Measurements from ENCODE around the gene SRRT. TPM values are rescaled to one million over a fixed set of nuclear protein-coding genes. Genes with fewer than 3 reads are reported as not detected.

SRRT gene
- total RNA-seq, result 49.1 and 58.4 TPM in 2 replicates

DNA sequence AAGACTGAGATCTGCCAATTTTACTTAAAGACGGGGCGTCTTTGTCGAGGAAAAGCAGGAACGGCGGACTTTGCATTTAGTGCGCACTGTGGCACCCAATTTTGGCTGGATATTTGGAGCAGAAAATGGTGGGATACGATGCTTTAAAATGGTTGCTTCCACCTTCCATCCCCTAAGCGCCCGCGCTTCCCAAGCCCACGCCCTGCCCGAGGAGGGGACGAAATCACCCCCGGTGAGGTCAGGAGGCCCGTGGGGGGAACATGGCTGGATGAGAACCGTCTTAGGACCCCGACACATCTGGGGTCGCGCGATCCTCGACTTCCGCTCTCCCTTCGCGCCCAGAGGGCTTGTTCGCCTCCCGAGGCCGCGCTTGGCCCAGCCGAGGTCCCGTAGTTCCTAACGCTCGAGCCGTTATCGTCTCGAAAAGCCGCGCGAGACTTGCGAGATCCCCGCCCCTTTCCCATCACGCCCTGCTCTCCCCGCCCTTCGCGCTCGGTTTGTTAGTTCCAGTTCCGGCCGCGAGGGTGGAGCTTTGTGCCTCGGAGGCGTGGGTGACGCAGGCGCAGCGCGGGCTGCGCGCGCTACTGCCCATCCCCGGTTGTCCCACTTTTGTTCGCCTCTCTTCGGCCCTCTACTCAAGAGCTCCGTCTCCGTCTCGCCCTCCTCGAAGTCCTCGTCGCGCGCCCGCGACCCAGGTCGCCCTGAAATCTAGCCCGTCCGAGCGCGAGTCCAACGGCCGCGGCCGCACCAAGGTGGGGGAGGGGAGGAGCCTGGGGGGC is at the start of gene SRRT:
Gene SRRT (plus strand): TSS at position 527 of the 779 bp plus-strand sequence. CDS start 488 bp downstream, outside the sequence.

DNA sequence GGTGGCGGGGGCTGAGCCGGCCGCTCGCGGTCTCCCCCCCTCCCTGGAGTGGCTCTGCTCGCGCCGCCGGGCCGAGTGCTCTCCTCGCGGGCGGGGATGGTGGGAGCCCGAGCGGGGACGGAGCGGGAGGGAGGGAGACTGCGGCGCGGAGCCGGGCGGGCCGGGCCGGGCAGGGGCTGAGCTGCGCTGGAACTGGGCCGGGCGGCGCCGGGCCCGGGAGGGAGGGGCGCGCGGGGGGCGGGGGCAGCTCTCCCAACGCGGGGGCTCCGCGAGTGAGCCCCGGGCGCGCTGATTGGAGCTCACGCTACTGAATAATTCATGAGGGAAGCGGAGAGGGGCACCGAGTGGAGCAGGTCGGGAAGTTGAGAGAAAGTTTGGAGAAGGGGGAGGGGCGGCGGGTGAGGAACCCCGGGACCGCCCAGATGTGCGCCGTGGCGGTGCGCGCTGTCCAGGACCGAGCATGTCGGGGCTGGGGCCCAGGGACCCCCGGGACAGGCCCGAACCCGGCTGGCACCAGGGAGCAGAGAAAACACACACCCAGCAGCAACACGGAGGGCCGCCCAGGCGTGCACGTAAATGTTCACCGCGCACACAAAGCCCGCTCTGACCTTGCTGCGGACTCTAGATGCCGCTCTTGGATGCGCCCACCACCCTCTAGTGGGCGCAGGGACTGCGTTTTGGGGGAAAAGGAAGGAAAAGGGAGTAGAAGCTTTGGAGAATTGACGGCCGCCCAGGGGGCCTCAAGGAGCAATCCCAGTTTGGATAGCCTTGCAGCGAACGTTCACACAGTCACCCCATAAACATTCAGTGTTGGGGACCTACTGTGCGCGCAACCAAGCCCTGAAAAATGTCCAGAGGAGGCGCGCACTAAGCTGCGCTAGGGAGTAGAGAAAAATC is 47.3 kb upstream of the SRRT start, which contains the start of gene EPHB4:
Gene EPHB4 (minus strand): TSS at position 194 of the 897 bp plus-strand sequence. CDS start 493 bp downstream, outside the sequence.

DNA sequence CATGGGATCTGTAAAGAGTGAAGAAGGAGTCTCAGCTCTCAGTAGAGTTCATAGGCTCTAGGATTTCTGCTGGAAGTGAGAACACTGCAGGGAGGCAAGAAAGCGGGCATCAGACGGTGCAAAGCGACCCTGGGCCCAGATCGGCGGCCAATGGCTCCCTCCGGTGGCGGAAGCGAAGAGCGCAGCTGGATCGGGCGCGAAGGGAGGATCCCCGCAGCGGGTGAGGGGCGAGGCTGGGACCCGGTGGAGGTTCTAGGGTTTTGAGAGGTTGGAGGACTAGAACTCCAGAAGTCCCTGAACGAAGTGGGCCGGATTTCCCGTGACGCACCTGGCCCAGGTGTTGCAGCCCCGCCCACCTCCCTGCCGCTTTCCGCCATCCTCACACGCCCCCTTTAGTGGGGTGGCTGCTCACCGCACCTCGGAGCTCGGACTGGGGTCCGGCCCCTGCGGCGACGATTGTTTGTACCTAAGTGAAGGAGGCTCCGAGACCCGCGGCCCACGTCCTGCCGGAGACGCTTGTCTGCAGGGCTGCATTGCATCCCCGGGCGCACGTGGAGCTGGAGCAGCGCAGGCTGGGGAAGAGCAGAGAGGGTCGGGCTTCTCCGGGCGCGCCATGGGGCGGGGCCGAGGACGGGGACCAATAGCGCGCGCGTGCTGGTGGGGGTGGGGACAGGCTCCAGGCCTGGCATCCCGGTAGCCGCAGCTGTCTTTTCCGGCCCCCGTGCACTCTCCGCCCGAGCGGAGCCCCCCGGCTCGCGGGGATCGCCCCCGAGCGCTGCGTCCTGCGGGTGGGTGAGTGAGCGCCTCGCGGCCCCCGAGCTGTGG is 22.6 kb upstream of the SRRT start, which contains the start of gene SLC12A9:
Gene SLC12A9 (plus strand): TSS at position 666 of the 825 bp plus-strand sequence. CDS start 1,485 bp downstream, outside the sequence.

DNA sequence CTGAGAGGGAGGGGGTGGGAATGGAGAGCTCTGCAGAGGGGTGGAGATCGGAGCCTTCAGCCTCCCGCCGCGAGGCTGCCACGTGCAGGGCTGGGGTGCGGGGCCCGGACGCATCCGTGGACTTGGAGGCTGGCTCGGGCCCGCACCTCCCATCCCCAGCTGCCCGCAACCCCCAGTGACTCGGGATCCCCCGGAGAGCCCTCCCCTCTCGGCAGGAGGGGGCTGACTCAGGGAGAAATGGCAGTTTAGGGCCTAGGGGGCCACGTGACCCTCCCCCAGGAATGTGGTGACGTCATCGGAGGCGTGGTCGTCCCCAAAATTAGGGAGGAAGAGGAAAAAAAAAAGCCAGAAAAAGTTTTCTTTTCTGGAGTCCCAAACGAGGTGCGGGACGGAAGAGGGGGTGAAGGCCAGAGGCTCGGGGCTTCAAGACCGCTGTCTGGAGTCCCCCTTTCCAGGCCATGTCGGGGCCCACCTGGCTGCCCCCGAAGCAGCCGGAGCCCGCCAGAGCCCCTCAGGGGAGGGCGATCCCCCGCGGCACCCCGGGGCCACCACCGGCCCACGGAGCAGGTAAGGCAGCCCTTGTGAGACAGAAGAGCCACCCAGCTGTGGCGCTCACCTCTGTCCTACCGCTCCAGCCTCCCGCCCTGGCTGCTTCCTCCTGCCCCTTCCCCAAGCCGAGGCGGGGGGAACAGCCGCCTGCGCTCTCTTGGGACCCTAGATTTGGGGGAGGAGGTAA is 7.7 kb upstream of the SRRT start, which contains the start of gene TRIP6:
Gene TRIP6 (plus strand): TSS at position 348 of the 736 bp plus-strand sequence. CDS start 111 bp downstream, at position 459.

GRCh38 chr7:100888988-100889750 is 14.3 kb downstream of the SRRT start, which contains the start of gene UFSP1:
TSS of gene UFSP1 (minus strand) at chr7:100889715. CDS start at chr7:100889271, 444 bp downstream.

GRCh38 chr7:100895701-100895955 is 20.7 kb downstream of the SRRT start, which contains the start of gene ACHE:
TSS of gene ACHE (minus strand) at chr7:100895888. CDS start at chr7:100894232, 1,656 bp downstream.

Other genes starting within 250 kb of the SRRT start
- gene TFR2, start 233.6 kb upstream of the SRRT start, total RNA-seq, result 0.18 and 0.19 TPM in 2 replicates
- gene ACTL6B, start 218.7 kb upstream of the SRRT start, total RNA-seq, result not detected in 2 replicates
- 79.3 and 96.9 TPM in 2 replicates for gene GNB2, start 201.4 kb upstream of the SRRT start, total RNA-seq
- gene GIGYF1, start 180.9 kb upstream of the SRRT start, total RNA-seq, result 12.1 and 16.4 TPM in 2 replicates
- 34.6 and 45.7 TPM in 2 replicates for gene POP7, start 169.0 kb upstream of the SRRT start, total RNA-seq
- not detected in 2 replicates for gene EPO, start 154.6 kb upstream of the SRRT start, total RNA-seq
- gene ZAN, start 141.5 kb upstream of the SRRT start, total RNA-seq, result not detected in 2 replicates
- 281 and 308 TPM in 2 replicates for gene EPHB4, start 47.6 kb upstream of the SRRT start, total RNA-seq
- gene SLC12A9, start 22.4 kb upstream of the SRRT start, total RNA-seq, result 20.0 and 22.2 TPM in 2 replicates
- gene TRIP6, start 7.7 kb upstream of the SRRT start, total RNA-seq, result 64.1 and 73.1 TPM in 2 replicates
- 2.5 and 5.3 TPM in 2 replicates for gene UFSP1, start 14.6 kb downstream of the SRRT start, total RNA-seq
- gene ACHE, start 20.8 kb downstream of the SRRT start, total RNA-seq, result 0.18 and 0.28 TPM in 2 replicates
- under 0.01 TPM in 1 of 2 replicates, not detected in the other for gene MUC3A, start 74.4 kb downstream of the SRRT start, total RNA-seq
- not detected in 2 replicates for gene MUC12, start 94.5 kb downstream of the SRRT start, total RNA-seq
- gene MUC17, start 145.0 kb downstream of the SRRT start, total RNA-seq, result not detected in 2 replicates
- 18.7 and 36.1 TPM in 2 replicates for gene TRIM56, start 210.4 kb downstream of the SRRT start, total RNA-seq